Upper lobe of right lung (tissue), 1 donor: ENCODE data around the gene GPR132. TPM values are rescaled to one million over a fixed set of nuclear protein-coding genes. Genes with fewer than 3 reads are reported as not detected.

Experiments
- ATAC-seq: fragments of 200-7000 bp; cut with Tn5 transposase; one replicate; pipeline ENCODE4 v1.9.1; 2020; ENCODE audit warnings: mild to moderate bottlenecking, moderate library complexity
- DNase-seq: peaks from one replicate; pipeline ENCODE4 v3.0.0-alpha.2; 2020
- H3K27ac ChIP-seq: fragments of 200-600 bp; one replicate; pipeline ENCODE4 v1.8.0; 2022
- H3K27me3 ChIP-seq: fragments of 200-600 bp; one replicate; pipeline ENCODE4 v1.8.0; 2022; ENCODE audit warnings: mild to moderate bottlenecking
- H3K36me3 ChIP-seq: fragments of 200-600 bp; one replicate; pipeline ENCODE4 v1.8.0; 2022
- H3K4me1 ChIP-seq: fragments of 200-600 bp; one replicate; pipeline ENCODE4 v1.8.0; 2022
- H3K4me3 ChIP-seq: fragments of 200-600 bp; one replicate; pipeline ENCODE4 v1.8.0; 2022; ENCODE audit warnings: mild to moderate bottlenecking
- H3K9me3 ChIP-seq: fragments of 200-600 bp; one replicate; pipeline ENCODE4 v1.8.0; 2022
- intact Hi-C: fragments of 100-400 bp; cut with DNase I; formaldehyde crosslinking; loops from one replicate; pipeline ENCODE4 v1.11.0; 2022
- total RNA-seq: library from RNA; stranded (reverse); fragmentation: NEBNext Ultra II Directional; extraction: Animal tissue kit (Norgen Biotek cat#: 25700); gene quantifications from one replicate; pipeline ENCODE4 v1.2.1, GENCODE V29; 2021
- TF ChIP-seq, protein P1 (sequence below): fragments of 200-600 bp; IDR thresholded peaks from one replicate; pipeline ENCODE4 v1.8.0; 2022; ENCODE audit warnings: antibody characterized with exemption
- donor health status: DM: no; HTN: yes; CAD: no; lungs with severe emphysema.

The GPR132 gene
- total RNA-seq, 1 donor from 2014 or later: 6.7 TPM

DNA sequence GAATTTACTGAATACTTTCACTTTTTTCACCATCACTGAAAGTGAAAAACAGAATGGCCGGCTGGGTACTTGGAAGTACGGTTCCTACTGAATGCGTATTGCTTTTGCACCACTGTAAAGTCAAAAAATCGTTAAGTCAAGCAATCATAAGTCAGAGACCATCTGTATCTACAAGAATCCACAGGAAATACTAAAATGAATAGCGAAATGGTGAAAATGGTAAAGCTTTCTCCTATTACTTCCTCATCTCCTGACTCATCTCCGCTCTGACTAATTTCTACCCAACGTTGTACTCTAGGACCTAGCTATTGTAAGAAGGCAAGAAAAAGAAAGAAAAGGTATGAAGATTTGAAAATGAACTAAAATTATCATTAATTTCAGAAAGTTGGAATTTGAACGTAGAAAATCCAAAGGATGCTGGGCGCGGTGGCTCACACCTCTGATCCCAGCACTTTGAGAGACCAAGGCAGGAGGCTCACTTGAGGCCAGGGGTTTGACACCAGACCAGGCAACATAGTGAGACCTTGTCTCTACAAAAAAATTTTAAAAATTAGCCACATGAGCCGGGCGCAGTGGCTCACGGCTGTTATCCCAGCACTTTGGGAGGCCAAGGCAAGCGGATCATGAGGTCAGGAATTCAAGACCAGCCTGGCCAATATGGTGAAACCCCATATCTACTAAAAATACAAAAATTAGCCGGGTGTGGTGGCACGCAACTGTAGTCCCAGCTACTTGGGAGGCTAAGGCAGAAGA, 39.0 kb downstream of the GPR132 start:
- peak overlapping the region; percentile 21 for H3K27ac ChIP-seq
- no peak for DNase-seq
- intact Hi-C loops: no loop called here
- no peaks in the 10 kb centered on the region for H3K9me3 ChIP-seq
- TF ChIP-seq, protein P1, sequence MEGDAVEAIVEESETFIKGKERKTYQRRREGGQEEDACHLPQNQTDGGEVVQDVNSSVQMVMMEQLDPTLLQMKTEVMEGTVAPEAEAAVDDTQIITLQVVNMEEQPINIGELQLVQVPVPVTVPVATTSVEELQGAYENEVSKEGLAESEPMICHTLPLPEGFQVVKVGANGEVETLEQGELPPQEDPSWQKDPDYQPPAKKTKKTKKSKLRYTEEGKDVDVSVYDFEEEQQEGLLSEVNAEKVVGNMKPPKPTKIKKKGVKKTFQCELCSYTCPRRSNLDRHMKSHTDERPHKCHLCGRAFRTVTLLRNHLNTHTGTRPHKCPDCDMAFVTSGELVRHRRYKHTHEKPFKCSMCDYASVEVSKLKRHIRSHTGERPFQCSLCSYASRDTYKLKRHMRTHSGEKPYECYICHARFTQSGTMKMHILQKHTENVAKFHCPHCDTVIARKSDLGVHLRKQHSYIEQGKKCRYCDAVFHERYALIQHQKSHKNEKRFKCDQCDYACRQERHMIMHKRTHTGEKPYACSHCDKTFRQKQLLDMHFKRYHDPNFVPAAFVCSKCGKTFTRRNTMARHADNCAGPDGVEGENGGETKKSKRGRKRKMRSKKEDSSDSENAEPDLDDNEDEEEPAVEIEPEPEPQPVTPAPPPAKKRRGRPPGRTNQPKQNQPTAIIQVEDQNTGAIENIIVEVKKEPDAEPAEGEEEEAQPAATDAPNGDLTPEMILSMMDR: no peak
- no peaks in the 10 kb centered on the region for H3K36me3 ChIP-seq
- H3K27me3 ChIP-seq: no peaks in the 10 kb centered on the region
- H3K4me3 ChIP-seq: no peak overlapping the region
- peaks cover 10% of the 10 kb centered on the region for H3K4me1 ChIP-seq
- ATAC-seq: no peak

DNA sequence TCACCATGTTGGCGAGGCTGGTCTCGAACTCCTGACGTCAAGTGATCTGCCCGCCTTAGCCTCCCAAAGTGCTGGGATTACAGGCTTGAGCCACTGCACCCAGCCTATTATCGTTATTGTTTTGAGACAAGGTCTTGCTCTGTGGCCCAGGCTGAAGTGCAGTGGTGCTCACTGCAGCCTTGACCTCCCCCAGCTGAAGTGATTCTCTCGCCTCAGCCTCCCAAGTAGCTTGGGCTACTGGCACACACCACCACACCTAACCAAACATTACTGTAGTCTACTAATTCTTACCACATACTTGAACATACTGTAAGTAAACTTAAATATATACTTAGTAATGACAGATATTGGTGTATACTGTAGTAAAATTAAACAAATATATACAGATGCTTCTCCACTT, 39.8 kb downstream of the GPR132 start:
- no peaks in the 10 kb centered on the region for H3K27me3 ChIP-seq
- no peak overlapping the region for H3K27ac ChIP-seq
- ATAC-seq: no peak
- H3K9me3 ChIP-seq: no peaks in the 10 kb centered on the region
- TF ChIP-seq, protein P1: no peak
- intact Hi-C loops: no loop called here
- no peak for DNase-seq
- peaks cover 10% of the 10 kb centered on the region for H3K4me1 ChIP-seq
- H3K36me3 ChIP-seq: no peaks in the 10 kb centered on the region
- no peak overlapping the region for H3K4me3 ChIP-seq

DNA sequence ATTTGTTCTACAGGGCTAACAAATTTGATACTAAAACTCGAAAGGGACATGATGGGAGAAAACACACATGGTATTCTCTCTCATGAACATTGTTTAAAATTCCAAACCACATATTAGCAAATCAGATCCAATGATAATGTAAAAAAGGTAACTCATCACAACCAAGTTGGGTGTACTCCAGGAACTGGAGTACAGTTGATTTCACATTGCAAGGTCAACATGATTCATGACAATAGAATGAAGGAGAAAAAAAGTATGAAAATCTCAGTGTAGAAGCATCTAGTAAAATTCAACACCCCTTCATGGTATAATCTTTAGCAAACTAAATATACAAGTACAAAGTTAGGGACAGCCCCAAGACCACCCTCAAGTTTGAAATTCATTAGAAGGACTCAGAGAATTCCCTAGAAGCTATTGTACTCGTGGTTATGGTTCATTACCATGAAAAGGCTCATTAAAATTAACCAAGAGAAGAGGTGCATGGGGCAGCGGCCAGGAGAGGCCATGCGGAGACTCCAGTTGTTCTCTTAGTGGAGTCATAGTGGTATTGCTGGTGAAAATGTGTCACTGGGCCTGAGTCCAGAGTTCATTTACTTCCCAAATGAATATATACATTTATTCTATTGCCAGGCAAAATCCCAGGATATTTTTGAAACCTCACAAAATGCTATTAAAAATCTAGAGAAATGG, 41.3 kb downstream of the GPR132 start:
- Histone ChIP-seq H3K9me3 (no peaks in the 10 kb centered on the region), H3K27me3 (no peaks in the 10 kb centered on the region), H3K4me1 (peaks cover 24% of the 10 kb centered on the region), H3K27ac (peak overlapping the region; percentile 14), H3K4me3 (no peak overlapping the region), H3K36me3 (no peaks in the 10 kb centered on the region)
- intact Hi-C loops: no loop called here
- TF ChIP-seq, protein P1: no peak
- DNase-seq: no peak
- ATAC-seq: no peak

DNA sequence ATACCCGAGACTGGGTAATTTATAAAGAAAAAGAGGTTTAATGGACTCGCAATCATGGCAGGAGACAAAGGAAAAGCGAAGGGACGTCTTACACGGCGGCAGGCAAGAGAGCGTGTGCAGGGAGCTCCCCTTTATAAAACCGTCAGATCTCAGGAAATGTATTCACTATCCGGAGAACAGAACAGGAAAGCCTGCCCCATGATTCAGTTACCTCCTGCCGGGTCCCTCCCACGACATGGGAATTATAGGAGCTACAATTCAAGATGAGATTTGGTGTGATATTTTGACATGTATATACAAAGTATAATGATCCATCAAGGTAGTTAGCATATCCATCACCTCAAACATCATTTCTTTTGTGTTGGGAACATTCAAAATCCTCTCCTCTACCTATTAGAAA, 42.1 kb downstream of the GPR132 start:
- Histone ChIP-seq H3K36me3 (no peaks in the 10 kb centered on the region), H3K4me1 (peaks cover 27% of the 10 kb centered on the region), H3K27ac (no peak overlapping the region), H3K9me3 (no peaks in the 10 kb centered on the region), H3K4me3 (no peak overlapping the region), H3K27me3 (no peaks in the 10 kb centered on the region)
- no peak for ATAC-seq
- no peak for DNase-seq
- TF ChIP-seq, protein P1: no peak
- intact Hi-C loops: no loop called here

DNA sequence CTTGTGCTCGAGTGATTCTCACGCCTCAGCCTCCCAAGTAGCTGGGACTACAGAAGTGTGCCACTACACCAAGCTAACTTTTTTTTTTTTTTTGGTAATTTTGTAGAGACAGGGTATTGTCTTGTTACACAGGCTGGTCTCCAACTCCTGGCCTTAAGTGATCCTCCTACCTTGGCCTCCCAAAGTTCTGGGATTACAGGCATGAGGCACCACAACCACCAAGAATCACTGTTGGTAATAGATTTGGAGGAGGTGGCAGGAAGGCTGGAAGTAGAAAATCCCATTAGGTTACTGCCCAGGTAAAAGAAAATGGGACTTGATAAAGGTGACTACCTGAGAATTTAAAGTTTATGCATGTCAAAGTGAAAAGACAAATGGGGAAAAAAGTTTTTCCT, 43.0 kb downstream of the GPR132 start:
- Histone ChIP-seq H3K27ac (no peak overlapping the region), H3K27me3 (no peaks in the 10 kb centered on the region), H3K4me3 (peak overlapping the region; percentile 80), H3K36me3 (no peaks in the 10 kb centered on the region), H3K9me3 (no peaks in the 10 kb centered on the region), H3K4me1 (peaks cover 27% of the 10 kb centered on the region)
- intact Hi-C loops: no loop called here
- TF ChIP-seq, protein P1: no peak
- DNase-seq (no peak), ATAC-seq (no peak)
